Measurements from ENCODE around the gene SMIM14. TPM values are rescaled to one million over a fixed set of nuclear protein-coding genes. Genes with fewer than 3 reads are reported as not detected.

Gene SMIM14
- total and polyA plus RNA-seq, 2 donors (not counting 1 experiment from before 2014, with no cell fraction given) = 39.0 to 41.4 TPM

- Histone ChIP-seq H3K27me3 (ENCODE audit: control insufficient read depth, insufficient read depth, low read length) (no peaks in the 10 kb centered on the region), H3K4me1 (ENCODE audit: control insufficient read depth, extremely low read depth, insufficient read depth, low read length) (no peaks in the 10 kb centered on the region), H3K4me2 (ENCODE audit: extremely low read depth, insufficient read depth, low read length) (no peak overlapping the region), H4K20me1 (ENCODE audit: control insufficient read depth, extremely low read depth, insufficient read depth, low read length) (no peaks in the 10 kb centered on the region), H3K79me2 (ENCODE audit: control insufficient read depth, insufficient read depth, low read length) (no peaks in the 10 kb centered on the region), H2AFZ (ENCODE audit: low read length) (no peak overlapping the region), H3K9ac (ENCODE audit: insufficient read depth, low read length) (no peak overlapping the region), H3K27ac (ENCODE audit: insufficient read depth, low read length) (no peak overlapping the region), H3K36me3 (ENCODE audit: control insufficient read depth, insufficient read depth, low read length) (no peaks in the 10 kb centered on the region), H3K9me3 (ENCODE audit: control insufficient read depth, insufficient read depth, low read depth, low read length) (no peaks in the 10 kb centered on the region), H3K4me3 (replicated peaks in 1 of 4; ENCODE audit: control extremely low read depth in 1 of 4, insufficient read depth in 1 of 4, low read depth in 3 of 4, low read length in 4 of 4) (no peak overlapping the region)
- no peak for DNase-seq (ENCODE audit: low read depth in 2 of 2)
- TF ChIP-seq EZH2 (IDR thresholded peaks at IDR 0.05; ENCODE audit: low read length, missing control alignments) (no peak), CTCF (conservative IDR thresholded peaks at IDR 0.05 in 1 of 2, IDR thresholded peaks at IDR 0.05 in 1 of 2; ENCODE audit: low read depth in 1 of 2, low read length in 2 of 2) (no peak)
Measured at GRCh38 chr4:39608451-39608850, 30.2 kb downstream of the SMIM14 start.

- no peak overlapping the region for H3K9ac ChIP-seq (ENCODE audit: insufficient read depth, low read length)
- no peak overlapping the region for H2AFZ ChIP-seq (ENCODE audit: low read length)
- H3K79me2 ChIP-seq (ENCODE audit: control insufficient read depth, insufficient read depth, low read length) = no peaks in the 10 kb centered on the region
- no peak overlapping the region for H3K27ac ChIP-seq (ENCODE audit: insufficient read depth, low read length)
- no peaks in the 10 kb centered on the region for H3K4me1 ChIP-seq (ENCODE audit: control insufficient read depth, extremely low read depth, insufficient read depth, low read length)
- no peaks in the 10 kb centered on the region for H3K9me3 ChIP-seq (ENCODE audit: control insufficient read depth, insufficient read depth, low read depth, low read length)
- no peaks in the 10 kb centered on the region for H4K20me1 ChIP-seq (ENCODE audit: control insufficient read depth, extremely low read depth, insufficient read depth, low read length)
- TF ChIP-seq EZH2 (IDR thresholded peaks at IDR 0.05; ENCODE audit: low read length, missing control alignments) (no peak), CTCF (conservative IDR thresholded peaks at IDR 0.05 in 1 of 2, IDR thresholded peaks at IDR 0.05 in 1 of 2; ENCODE audit: low read depth in 1 of 2, low read length in 2 of 2) (no peak)
- H3K36me3 ChIP-seq (ENCODE audit: control insufficient read depth, insufficient read depth, low read length) = no peaks in the 10 kb centered on the region
- no peak overlapping the region for H3K4me3 ChIP-seq (replicated peaks in 1 of 4; ENCODE audit: control extremely low read depth in 1 of 4, insufficient read depth in 1 of 4, low read depth in 3 of 4, low read length in 4 of 4)
- no peak for DNase-seq (ENCODE audit: low read depth in 2 of 2)
- H3K4me2 ChIP-seq (ENCODE audit: extremely low read depth, insufficient read depth, low read length) = no peak overlapping the region
- H3K27me3 ChIP-seq (ENCODE audit: control insufficient read depth, insufficient read depth, low read length) = no peaks in the 10 kb centered on the region
Measured at GRCh38 chr4:39606747-39607146, 31.9 kb downstream of the SMIM14 start.

- Histone ChIP-seq H2AFZ (ENCODE audit: low read length) (no peak overlapping the region), H3K4me3 (replicated peaks in 1 of 4; ENCODE audit: control extremely low read depth in 1 of 4, insufficient read depth in 1 of 4, low read depth in 3 of 4, low read length in 4 of 4) (no peak overlapping the region), H3K9me3 (ENCODE audit: control insufficient read depth, insufficient read depth, low read depth, low read length) (no peaks in the 10 kb centered on the region), H3K4me1 (ENCODE audit: control insufficient read depth, extremely low read depth, insufficient read depth, low read length) (no peaks in the 10 kb centered on the region), H3K27ac (ENCODE audit: insufficient read depth, low read length) (no peak overlapping the region), H3K27me3 (ENCODE audit: control insufficient read depth, insufficient read depth, low read length) (no peaks in the 10 kb centered on the region), H3K79me2 (ENCODE audit: control insufficient read depth, insufficient read depth, low read length) (no peaks in the 10 kb centered on the region), H3K9ac (ENCODE audit: insufficient read depth, low read length) (no peak overlapping the region), H3K36me3 (ENCODE audit: control insufficient read depth, insufficient read depth, low read length) (no peaks in the 10 kb centered on the region), H4K20me1 (ENCODE audit: control insufficient read depth, extremely low read depth, insufficient read depth, low read length) (no peaks in the 10 kb centered on the region), H3K4me2 (ENCODE audit: extremely low read depth, insufficient read depth, low read length) (no peak overlapping the region)
- TF ChIP-seq EZH2 (IDR thresholded peaks at IDR 0.05; ENCODE audit: low read length, missing control alignments) (no peak), CTCF (conservative IDR thresholded peaks at IDR 0.05 in 1 of 2, IDR thresholded peaks at IDR 0.05 in 1 of 2; ENCODE audit: low read depth in 1 of 2, low read length in 2 of 2) (no peak)
- DNase-seq (ENCODE audit: low read depth in 2 of 2) = no peak
Measured at GRCh38 chr4:39597695-39598381, 40.8 kb downstream of the SMIM14 start.
